Measurements from ENCODE around the gene SSR4. TPM values are rescaled to one million over a fixed set of nuclear protein-coding genes. Genes with fewer than 3 reads are reported as not detected.

Gene SSR4
- total RNA-seq, 1 experiment from 2014 or later: 353 TPM

- H3K36me3 ChIP-seq (ENCODE audit: control insufficient read depth, insufficient read depth, low read length): no peaks in the 10 kb centered on the region
- no peaks in the 10 kb centered on the region for H3K9me3 ChIP-seq
- H3K4me1 Mint-ChIP-seq (ENCODE audit: low read depth, unreplicated experiment): no peaks in the 10 kb centered on the region
- no peak overlapping the region for H3K27ac Mint-ChIP-seq (ENCODE audit: unreplicated experiment)
- no peaks in the 10 kb centered on the region for H3K27me3 Mint-ChIP-seq (ENCODE audit: insufficient read depth, unreplicated experiment)
- intact Hi-C loops (cut with micrococcal nuclease; ENCODE audit: unreplicated experiment): no loop called here
- H3K36me3 Mint-ChIP-seq (ENCODE audit: insufficient read depth, unreplicated experiment): peaks cover 5% of the 10 kb centered on the region
- H3K27me3 ChIP-seq (replicated peaks; ENCODE audit: control insufficient read depth, insufficient read depth, low read length): no peaks in the 10 kb centered on the region
- H3K9me3 Mint-ChIP-seq (ENCODE audit: unreplicated experiment): no peaks in the 10 kb centered on the region
- TF ChIP-seq CTCF (IDR thresholded peaks at IDR 0.05; ENCODE audit: insufficient read depth in 1 of 2, low read depth in 1 of 2, low read length in 1 of 2, severe bottlenecking in 1 of 2, unreplicated experiment in 1 of 2): no peak
- no TSS peak for BruUV-seq (replicated peaks)
- DNase-seq: no peak
- no peak overlapping the region for H3K4me3 ChIP-seq (ENCODE audit: low read depth, low read length)
- ChIA-PET POLR2A (no interaction called here), CTCF (no interaction called here)
- H3K4me3 Mint-ChIP-seq (ENCODE audit: unreplicated experiment): no peak overlapping the region
- H3K4me1 ChIP-seq: no peaks in the 10 kb centered on the region
Observed at GRCh38 chrX:153803211-153804099, 9.0 kb downstream of the SSR4 start.

GRCh38 chrX:153804100-153804595 lies 9.7 kb downstream of the SSR4 start:
- no TSS peak for BruUV-seq (replicated peaks)
- Mint-ChIP-seq H3K9me3 (ENCODE audit: unreplicated experiment) (no peaks in the 10 kb centered on the region), H3K27me3 (ENCODE audit: insufficient read depth, unreplicated experiment) (no peaks in the 10 kb centered on the region), H3K36me3 (ENCODE audit: insufficient read depth, unreplicated experiment) (peaks cover 5% of the 10 kb centered on the region), H3K27ac (ENCODE audit: unreplicated experiment) (no peak overlapping the region), H3K4me3 (ENCODE audit: unreplicated experiment) (no peak overlapping the region), H3K4me1 (ENCODE audit: low read depth, unreplicated experiment) (no peaks in the 10 kb centered on the region)
- no peak for TF ChIP-seq CTCF (IDR thresholded peaks at IDR 0.05; ENCODE audit: insufficient read depth in 1 of 2, low read depth in 1 of 2, low read length in 1 of 2, severe bottlenecking in 1 of 2, unreplicated experiment in 1 of 2)
- intact Hi-C loops (cut with micrococcal nuclease; ENCODE audit: unreplicated experiment): no loop called here
- Histone ChIP-seq H3K9me3 (no peaks in the 10 kb centered on the region), H3K4me3 (ENCODE audit: low read depth, low read length) (no peak overlapping the region), H3K36me3 (ENCODE audit: control insufficient read depth, insufficient read depth, low read length) (no peaks in the 10 kb centered on the region), H3K4me1 (no peaks in the 10 kb centered on the region), H3K27me3 (replicated peaks; ENCODE audit: control insufficient read depth, insufficient read depth, low read length) (no peaks in the 10 kb centered on the region)
- CTCF ChIA-PET: no interaction called here
- no peak for DNase-seq
- POLR2A ChIA-PET: no interaction called here

- no peak overlapping the region for H3K4me3 Mint-ChIP-seq (ENCODE audit: unreplicated experiment)
- Histone ChIP-seq H3K9me3 (no peaks in the 10 kb centered on the region), H3K27me3 (replicated peaks; ENCODE audit: control insufficient read depth, insufficient read depth, low read length) (no peaks in the 10 kb centered on the region), H3K36me3 (ENCODE audit: control insufficient read depth, insufficient read depth, low read length) (no peaks in the 10 kb centered on the region), H3K4me1 (no peaks in the 10 kb centered on the region), H3K4me3 (ENCODE audit: low read depth, low read length) (no peak overlapping the region)
- no peak for DNase-seq
- CTCF ChIA-PET: no interaction called here
- POLR2A ChIA-PET: no interaction called here
- no peaks in the 10 kb centered on the region for H3K27me3 Mint-ChIP-seq (ENCODE audit: insufficient read depth, unreplicated experiment)
- intact Hi-C loops (cut with micrococcal nuclease; ENCODE audit: unreplicated experiment): no loop called here
- no peaks in the 10 kb centered on the region for H3K4me1 Mint-ChIP-seq (ENCODE audit: low read depth, unreplicated experiment)
- TF ChIP-seq CTCF (IDR thresholded peaks at IDR 0.05; ENCODE audit: insufficient read depth in 1 of 2, low read depth in 1 of 2, low read length in 1 of 2, severe bottlenecking in 1 of 2, unreplicated experiment in 1 of 2): no peak
- no peaks in the 10 kb centered on the region for H3K9me3 Mint-ChIP-seq (ENCODE audit: unreplicated experiment)
- BruUV-seq (replicated peaks): no TSS peak
- H3K27ac Mint-ChIP-seq (ENCODE audit: unreplicated experiment): no peak overlapping the region
- peaks cover 5% of the 10 kb centered on the region for H3K36me3 Mint-ChIP-seq (ENCODE audit: insufficient read depth, unreplicated experiment)
Observed at GRCh38 chrX:153804621-153805020, 10.2 kb downstream of the SSR4 start.
